Stimulated activated naive CD8-positive, alpha-beta T cell treated with anti-CD3 and anti-CD28 coated beads, Interleukin-15, amount 100 ng/mL, for 72 hours (primary cell): ENCODE results near the gene E4F1.

ENCODE experiments used
- ATAC-seq: fragments of 150-1000 bp; cut with Tn5 transposase; 2 replicates; pipeline ENCODE4 v1.10.0; 2021; ENCODE audit warnings: mild to moderate bottlenecking, moderate library complexity
- DNase-seq, 2 donors: peaks; one replicate each; pipeline ENCODE4 v3.0.0; 2021 to 2022
- H3K27ac Mint-ChIP-seq, 2 donors: one replicate each; pipeline ENCODE4 v1.8.0; 2022; ENCODE audit warnings: mild to moderate bottlenecking in 2 of 2, mixed read lengths in 2 of 2, moderate library complexity in 2 of 2
- H3K27me3 Mint-ChIP-seq: one replicate; pipeline ENCODE4 v1.8.0; 2022; ENCODE audit warnings: mixed read lengths
- H3K4me1 Mint-ChIP-seq: one replicate; pipeline ENCODE4 v1.8.0; 2022; ENCODE audit warnings: mild to moderate bottlenecking, mixed read lengths
- H3K4me3 Mint-ChIP-seq, 2 donors: one replicate each; pipeline ENCODE4 v1.8.0; 2022; ENCODE audit warnings: mild to moderate bottlenecking in 2 of 2, mixed read lengths in 2 of 2, moderate library complexity in 1 of 2
- H3K9me3 Mint-ChIP-seq, 2 donors: one replicate each; pipeline ENCODE4 v1.8.0; 2022; ENCODE audit warnings: mixed read lengths in 2 of 2

The E4F1 gene

DNA sequence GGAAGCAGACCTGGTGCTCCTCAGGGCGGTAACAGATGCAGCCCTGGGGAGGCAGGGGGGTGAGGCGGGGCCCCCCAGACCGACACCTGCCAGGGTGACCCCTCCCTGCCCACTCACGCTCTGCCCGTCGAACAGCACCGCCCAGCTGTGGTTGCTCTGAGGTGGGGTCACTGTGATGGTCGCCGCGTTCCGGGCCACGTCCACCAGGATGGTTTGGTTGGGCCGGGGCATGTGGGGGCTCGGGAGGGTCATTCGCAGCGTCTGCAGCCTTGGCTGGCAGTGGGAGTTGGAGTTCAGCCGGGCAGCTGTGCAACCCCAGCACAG lies 13.4 kb upstream of the E4F1 start:
- H3K27ac Mint-ChIP-seq = no peak overlapping the region

GRCh38 chr16:2210386-2211365 lies 12.7 kb upstream of the E4F1 start, which contains the start of gene BRICD5:
BRICD5 (minus strand) TSS chr16:2210863; CDS start chr16:2210833, 30 bp downstream.
- no peak for ATAC-seq

More for the DNA sequence above, 13.4 kb upstream of the E4F1 start:
- ATAC-seq = no peak
- Mint-ChIP-seq H3K4me1 (peaks cover 52% of the 10 kb centered on the region), H3K9me3 (no peaks in the 10 kb centered on the region), H3K27me3 (no peaks in the 10 kb centered on the region), H3K4me3 (no peak overlapping the region)
- DNase-seq = no peak

DNA sequence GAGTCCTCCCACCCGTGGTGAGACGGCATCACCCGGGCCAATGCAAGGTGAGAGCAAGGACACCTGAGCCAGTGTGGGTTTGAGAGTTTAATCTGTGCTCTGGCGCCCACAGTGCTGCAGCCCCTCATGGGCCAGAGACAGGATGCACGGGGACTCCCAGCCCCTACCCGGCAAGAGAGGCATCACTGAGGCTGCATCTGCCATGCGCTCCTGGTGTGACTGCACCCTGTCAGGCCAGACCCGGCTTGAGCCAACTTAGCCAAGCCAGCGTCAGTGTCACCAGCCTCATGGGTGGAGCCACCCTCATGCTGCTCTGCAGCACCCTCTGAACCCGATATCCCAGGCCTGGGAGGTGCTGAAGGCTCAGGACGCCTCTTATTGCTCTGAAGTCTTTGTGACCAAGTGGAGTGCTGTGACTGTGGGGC lies 11.5 kb upstream of the E4F1 start:
- peak overlapping the region in 1 of 2 donors; percentile 54 for H3K27ac Mint-ChIP-seq
- DNase-seq = no peak
- H3K27me3 Mint-ChIP-seq = no peaks in the 10 kb centered on the region
- ATAC-seq = no peak
- H3K4me3 Mint-ChIP-seq = peak overlapping the region; percentile 21 to 24
- H3K4me1 Mint-ChIP-seq = peaks cover 50% of the 10 kb centered on the region
- H3K9me3 Mint-ChIP-seq = no peaks in the 10 kb centered on the region

More at GRCh38 chr16:2210386-2211365, 12.7 kb upstream of the E4F1 start, which contains the start of gene BRICD5:
- Mint-ChIP-seq H3K4me3 (no peak within 1 kb of the TSS), H3K27ac (peak within 1 kb of the TSS in 1 of 2 donors; percentile 95), H3K4me1 (peaks cover 52% of the 10 kb centered on the region), H3K9me3 (no peaks in the 10 kb centered on the region), H3K27me3 (no peaks in the 10 kb centered on the region)
- no peak for DNase-seq

- Mint-ChIP-seq H3K4me3 (peak overlapping the region; percentile 80 to 82), H3K4me1 (peaks cover 43% of the 10 kb centered on the region), H3K27me3 (no peaks in the 10 kb centered on the region), H3K27ac (peak overlapping the region in 1 of 2 donors; percentile 54), H3K9me3 (no peaks in the 10 kb centered on the region)
- ATAC-seq = no peak
- no peak for DNase-seq
These were observed 10.7 kb upstream of the E4F1 start for GRCh38 chr16:2212362-2213324.

GRCh38 chr16:2213817-2214718 lies 9.3 kb upstream of the E4F1 start:
- Mint-ChIP-seq H3K4me1 (peaks cover 32% of the 10 kb centered on the region), H3K9me3 (no peaks in the 10 kb centered on the region), H3K27me3 (no peaks in the 10 kb centered on the region), H3K27ac (no peak overlapping the region), H3K4me3 (peak overlapping the region; percentile 80 to 82)
- ATAC-seq = peak; percentile 15
- DNase-seq = no peak

- H3K4me1 Mint-ChIP-seq = peaks cover 32% of the 10 kb centered on the region
- DNase-seq = no peak
These were observed 8.7 kb upstream of the E4F1 start, which contains the start of gene PGP for GRCh38 chr16:2214719-2214968. PGP (minus strand) TSS chr16:2214840; CDS start chr16:2214777, 63 bp downstream.

DNA sequence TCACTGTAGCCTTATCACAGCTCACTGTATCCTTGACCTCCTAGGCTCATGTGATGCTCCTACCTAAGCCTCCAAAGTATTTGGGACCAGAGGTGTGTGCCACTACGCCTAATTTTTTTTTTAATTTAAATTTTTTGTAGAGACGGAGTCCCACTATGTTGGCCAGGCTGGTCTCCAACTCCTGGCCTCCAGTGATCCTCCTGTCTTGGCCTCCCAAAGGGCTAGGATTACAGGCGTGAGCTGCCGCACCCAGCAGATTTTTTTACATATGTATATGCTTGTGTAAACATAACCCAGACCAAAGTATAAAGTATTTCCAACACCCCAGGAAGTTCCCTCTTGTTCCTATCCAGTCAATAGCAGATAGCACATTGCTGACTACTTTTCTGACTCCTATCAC lies 7.1 kb upstream of the E4F1 start:
- DNase-seq (no peak), ATAC-seq (no peak)
- Mint-ChIP-seq H3K4me1 (peaks cover 32% of the 10 kb centered on the region), H3K27me3 (no peaks in the 10 kb centered on the region), H3K4me3 (peak overlapping the region; percentile 88), H3K27ac (no peak overlapping the region), H3K9me3 (no peaks in the 10 kb centered on the region)

More at GRCh38 chr16:2214719-2214968, 8.7 kb upstream of the E4F1 start, which contains the start of gene PGP:
- Mint-ChIP-seq H3K4me3 (peak within 1 kb of the TSS; percentile 88), H3K27me3 (no peaks in the 10 kb centered on the region), H3K27ac (peak within 1 kb of the TSS; percentile 76 to 95), H3K9me3 (no peaks in the 10 kb centered on the region)
- ATAC-seq = peak; percentile 93

GRCh38 chr16:2223942-2224486 lies 623 bp downstream of the E4F1 start:
- peak overlapping the region; percentile 86 to 89 for H3K4me3 Mint-ChIP-seq
- peak in 1 of 2 donors; percentile 42 for DNase-seq
- H3K9me3 Mint-ChIP-seq = no peaks in the 10 kb centered on the region
- no peaks in the 10 kb centered on the region for H3K27me3 Mint-ChIP-seq
- ATAC-seq = peak; percentile 40
- H3K27ac Mint-ChIP-seq = peak overlapping the region; percentile 81 to 95
- H3K4me1 Mint-ChIP-seq = peaks cover 29% of the 10 kb centered on the region

DNA sequence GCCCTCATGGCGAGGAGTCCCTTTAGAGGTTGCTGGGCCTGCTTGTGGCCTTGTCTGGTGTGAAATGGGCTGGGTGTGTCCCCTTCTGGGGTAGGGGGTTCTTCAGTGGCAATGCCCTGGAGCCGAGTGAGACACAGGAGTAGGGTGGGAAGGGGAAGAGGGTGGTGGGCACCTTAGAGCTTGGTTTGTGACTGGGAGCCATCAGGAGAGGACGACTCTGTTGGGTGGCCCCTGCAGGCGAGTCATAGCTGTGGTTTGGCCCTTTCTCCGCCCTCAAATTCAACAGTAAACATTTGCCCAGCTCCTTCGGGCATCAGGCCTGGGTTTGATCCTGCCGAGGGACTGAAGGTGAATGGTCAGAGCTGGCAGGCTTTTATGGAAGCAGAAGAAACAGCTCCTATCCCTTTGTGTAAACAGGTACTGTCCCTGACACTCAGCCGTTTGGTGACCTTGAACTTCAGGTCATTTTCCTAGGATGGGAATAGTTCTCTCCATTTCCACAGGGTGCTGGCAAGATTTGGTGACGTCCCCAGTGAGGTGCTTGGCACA lies 2.9 kb downstream of the E4F1 start:
- no peak for DNase-seq
- Mint-ChIP-seq H3K27ac (no peak overlapping the region), H3K27me3 (no peaks in the 10 kb centered on the region), H3K9me3 (no peaks in the 10 kb centered on the region), H3K4me1 (peaks cover 29% of the 10 kb centered on the region), H3K4me3 (no peak overlapping the region)
- ATAC-seq = no peak

GRCh38 chr16:2226918-2227317 lies 3.5 kb downstream of the E4F1 start:
- no peak for DNase-seq
- ATAC-seq = no peak
- Mint-ChIP-seq H3K9me3 (no peaks in the 10 kb centered on the region), H3K27me3 (no peaks in the 10 kb centered on the region), H3K27ac (no peak overlapping the region), H3K4me3 (no peak overlapping the region), H3K4me1 (peaks cover 29% of the 10 kb centered on the region)

DNA sequence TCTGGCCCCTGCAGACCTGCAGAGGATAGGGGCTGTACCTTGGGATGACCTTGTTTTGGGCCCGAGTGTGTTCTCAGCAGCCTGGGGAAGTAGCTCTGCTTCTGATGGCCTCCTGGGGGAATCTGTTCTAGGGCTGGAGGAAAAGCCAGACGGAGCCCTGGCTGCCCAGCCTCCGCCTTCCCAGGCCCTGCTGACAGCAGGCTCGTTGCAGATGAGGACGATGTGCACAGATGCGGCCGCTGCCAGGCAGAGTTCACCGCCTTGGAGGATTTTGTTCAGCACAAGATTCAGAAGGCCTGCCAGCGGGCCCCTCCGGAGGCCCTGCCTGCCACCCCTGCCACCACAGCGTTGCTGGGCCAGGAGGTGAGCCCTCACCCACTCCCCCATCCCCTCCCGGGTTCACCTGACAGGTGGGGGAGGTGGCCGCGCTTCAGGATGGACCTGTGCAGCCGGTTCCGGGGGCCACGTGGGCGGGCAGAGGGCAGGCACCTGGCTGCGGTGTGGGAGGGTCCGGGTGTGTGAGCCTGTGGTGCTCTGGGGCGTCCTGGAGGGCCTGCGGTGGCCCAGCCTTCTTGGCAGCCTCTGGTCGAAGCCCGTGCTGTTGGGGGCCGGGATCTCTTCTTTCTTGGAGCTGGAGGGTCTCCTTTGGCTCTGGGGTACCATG lies 4.9 kb downstream of the E4F1 start:
- DNase-seq = no peak
- Mint-ChIP-seq H3K4me3 (no peak overlapping the region), H3K9me3 (no peaks in the 10 kb centered on the region), H3K27ac (no peak overlapping the region), H3K27me3 (no peaks in the 10 kb centered on the region), H3K4me1 (peaks cover 24% of the 10 kb centered on the region)
- no peak for ATAC-seq

DNA sequence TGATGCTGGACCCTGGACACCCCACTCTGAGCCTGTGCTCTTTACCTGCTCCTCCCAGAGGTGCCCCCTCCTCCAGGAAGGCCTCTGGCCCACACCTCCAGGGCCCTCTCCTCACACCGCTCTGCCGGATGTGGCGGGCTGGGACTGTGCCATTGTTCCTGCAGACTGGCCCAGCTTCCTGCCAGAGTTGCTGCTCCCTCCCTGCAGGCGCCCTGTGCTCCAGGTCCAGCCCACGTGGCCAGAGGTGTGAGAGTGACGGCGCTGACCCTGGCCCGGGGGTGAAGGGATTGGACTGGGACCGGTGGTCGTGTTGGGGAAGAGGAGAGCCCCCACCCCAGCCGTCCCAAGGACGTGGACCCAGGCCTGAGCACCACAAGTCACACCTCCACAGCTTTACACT lies 5.7 kb downstream of the E4F1 start:
- no peaks in the 10 kb centered on the region for H3K9me3 Mint-ChIP-seq
- peaks cover 23% of the 10 kb centered on the region for H3K4me1 Mint-ChIP-seq
- H3K27me3 Mint-ChIP-seq = no peaks in the 10 kb centered on the region
- no peak overlapping the region for H3K4me3 Mint-ChIP-seq
- DNase-seq (no peak), ATAC-seq (no peak)
- no peak overlapping the region for H3K27ac Mint-ChIP-seq

GRCh38 chr16:2229632-2230250 lies 6.3 kb downstream of the E4F1 start:
- H3K4me3 Mint-ChIP-seq = no peak overlapping the region
- DNase-seq = no peak
- peak overlapping the region in 1 of 2 donors; percentile 86 for H3K27ac Mint-ChIP-seq
- no peaks in the 10 kb centered on the region for H3K9me3 Mint-ChIP-seq
- no peaks in the 10 kb centered on the region for H3K27me3 Mint-ChIP-seq
- H3K4me1 Mint-ChIP-seq = peaks cover 17% of the 10 kb centered on the region
- ATAC-seq = no peak
